ENCODE measurements around the gene OTUD7B.

Gene OTUD7B

GRCh38 chr1:149978547-149979023 is 31.9 kb downstream of the OTUD7B start:
- H3K4me3 ChIP-seq (ENCODE audit: control insufficient read depth, low read depth, low read length) = no peak overlapping the region
- no peak for TF ChIP-seq CTCF (IDR thresholded peaks at IDR 0.05; ENCODE audit: control insufficient read depth, insufficient read depth, low read depth, low read length, missing control alignments)
- DNase-seq (ENCODE audit: low read depth) = no peak

- no peak overlapping the region for H3K4me3 ChIP-seq (ENCODE audit: control insufficient read depth, low read depth, low read length)
- no peak for DNase-seq (ENCODE audit: low read depth)
- TF ChIP-seq CTCF (IDR thresholded peaks at IDR 0.05; ENCODE audit: control insufficient read depth, insufficient read depth, low read depth, low read length, missing control alignments) = no peak
Measured at GRCh38 chr1:149977345-149977744, 33.2 kb downstream of the OTUD7B start.

GRCh38 chr1:149972547-149972946 is 38.0 kb downstream of the OTUD7B start:
- no peak for DNase-seq (ENCODE audit: low read depth)
- TF ChIP-seq CTCF (IDR thresholded peaks at IDR 0.05; ENCODE audit: control insufficient read depth, insufficient read depth, low read depth, low read length, missing control alignments) = no peak
- no peak overlapping the region for H3K4me3 ChIP-seq (ENCODE audit: control insufficient read depth, low read depth, low read length)

GRCh38 chr1:149967646-149968045 is 42.9 kb downstream of the OTUD7B start:
- no peak for TF ChIP-seq CTCF (IDR thresholded peaks at IDR 0.05; ENCODE audit: control insufficient read depth, insufficient read depth, low read depth, low read length, missing control alignments)

GRCh38 chr1:149967041-149967440 is 43.5 kb downstream of the OTUD7B start:
- no peak overlapping the region for H3K4me3 ChIP-seq (ENCODE audit: control insufficient read depth, low read depth, low read length)
- no peak for DNase-seq (ENCODE audit: low read depth)
- TF ChIP-seq CTCF (IDR thresholded peaks at IDR 0.05; ENCODE audit: control insufficient read depth, insufficient read depth, low read depth, low read length, missing control alignments) = no peak

More at GRCh38 chr1:149967646-149968045, 42.9 kb downstream of the OTUD7B start:
- no peak overlapping the region for H3K4me3 ChIP-seq (ENCODE audit: control insufficient read depth, low read depth, low read length)
- DNase-seq (ENCODE audit: low read depth) = no peak

GRCh38 chr1:149966405-149966804 is 44.1 kb downstream of the OTUD7B start:
- H3K4me3 ChIP-seq (ENCODE audit: control insufficient read depth, low read depth, low read length) = no peak overlapping the region
- DNase-seq (ENCODE audit: low read depth) = no peak
- no peak for TF ChIP-seq CTCF (IDR thresholded peaks at IDR 0.05; ENCODE audit: control insufficient read depth, insufficient read depth, low read depth, low read length, missing control alignments)

GRCh38 chr1:149965440-149965839 is 45.1 kb downstream of the OTUD7B start:
- H3K4me3 ChIP-seq (ENCODE audit: control insufficient read depth, low read depth, low read length) = no peak overlapping the region
- no peak for DNase-seq (ENCODE audit: low read depth)
- no peak for TF ChIP-seq CTCF (IDR thresholded peaks at IDR 0.05; ENCODE audit: control insufficient read depth, insufficient read depth, low read depth, low read length, missing control alignments)

Data from AG09309 (cell line).